ENCODE measurements around the gene ETV1.
A peak's percentile ranks its signal among the peaks of the same experiment; 100 is the strongest.

ETV1 gene

GRCh38 chr7:13989126-13989948 is at the start of gene ETV1:
ETV1 (minus strand) TSS chr7:13989666; CDS start chr7:13989052, 614 bp downstream.
- peak; percentile 6 for DNase-seq

GRCh38 chr7:14024406-14024805 is 34.9 kb upstream of the ETV1 start:
- no peak for DNase-seq

GRCh38 chr7:14023838-14024237 is 34.4 kb upstream of the ETV1 start:
- DNase-seq: no peak

- no peak for DNase-seq
Observed at GRCh38 chr7:14023342-14023741, 33.9 kb upstream of the ETV1 start.

- DNase-seq: no peak
Observed at GRCh38 chr7:14021069-14021468, 31.6 kb upstream of the ETV1 start.

GRCh38 chr7:14020339-14020900 is 31.0 kb upstream of the ETV1 start:
- DNase-seq: no peak

GRCh38 chr7:14018751-14019150 is 29.3 kb upstream of the ETV1 start:
- no peak for DNase-seq

- no peak for DNase-seq
Observed at GRCh38 chr7:14016950-14017349, 27.5 kb upstream of the ETV1 start.

- DNase-seq: no peak
Observed at GRCh38 chr7:14013898-14014297, 24.4 kb upstream of the ETV1 start.

GRCh38 chr7:14009453-14010418 is 20.3 kb upstream of the ETV1 start:
- no peak for DNase-seq

GRCh38 chr7:14001139-14001538 is 11.7 kb upstream of the ETV1 start:
- no peak for DNase-seq

GRCh38 chr7:14000247-14000646 is 10.8 kb upstream of the ETV1 start:
- DNase-seq: no peak

- DNase-seq: no peak
Observed at GRCh38 chr7:13998866-13999265, 9.4 kb upstream of the ETV1 start.

GRCh38 chr7:13992596-13992964 is 3.1 kb upstream of the ETV1 start:
- DNase-seq: no peak

- no peak for DNase-seq
Observed at GRCh38 chr7:13991791-13992595, 2.5 kb upstream of the ETV1 start.

GRCh38 chr7:13990984-13991790 is 1.7 kb upstream of the ETV1 start:
- peak; percentile 85 for DNase-seq

GRCh38 chr7:13990319-13990983 is 985 bp upstream of the ETV1 start:
- DNase-seq: peak; percentile 13

- no peak for DNase-seq
Observed at GRCh38 chr7:13989949-13990305, 461 bp upstream of the ETV1 start.

- DNase-seq: peak; percentile 1
Observed at GRCh38 chr7:13988731-13989125, 738 bp downstream of the ETV1 start.

- DNase-seq: no peak
Observed at GRCh38 chr7:13988065-13988464, 1.4 kb downstream of the ETV1 start.

GRCh38 chr7:13987395-13987794 is 2.1 kb downstream of the ETV1 start:
- no peak for DNase-seq

All from NK-92 treated with Interleukin-12 subunit alpha and Interleukin-12 subunit beta, amount 100 ng/mL, for 24 hours (cell line).